Purkinje cell (primary cell): ENCODE results near the gene TRIM43. TPM values are rescaled to one million over a fixed set of nuclear protein-coding genes. Genes with fewer than 3 reads are reported as not detected.

ENCODE experiments used
- polyA plus RNA-seq: library from polyadenylated mRNA; unstranded; fragments of >200 nt; fragmentation: Nextera tagmentation; gene quantifications from 2 replicates; pipeline ENCODE4 v1.2.1, GENCODE V29; 2014

Gene TRIM43
- polyA plus RNA-seq: not detected in 2 replicates

GRCh38 chr2:95591701-95592100 is at the start of gene TRIM43:
TRIM43 (plus strand) TSS chr2:95592001; CDS start chr2:95594024, 2,023 bp downstream.

Other genes starting within 250 kb of the TRIM43 start
- gene FAHD2A, start 189.3 kb upstream of the TRIM43 start, polyA plus RNA-seq: 4.8 and 6.2 TPM in 2 replicates
- not detected in 2 replicates for gene TRIM43B, start 107.2 kb upstream of the TRIM43 start, polyA plus RNA-seq